Activated B cell treated with CpG ODN at 0.5 μM for 24 hours (primary cell): Measurements from ENCODE around the gene OR10A4. TPM values are rescaled to one million over a fixed set of nuclear protein-coding genes. Genes with fewer than 3 reads are reported as not detected.

Source experiments
- ATAC-seq: fragments of 200-7000 bp; cut with Tn5 transposase; one replicate; pipeline ENCODE4 v1.10.0; 2021; ENCODE audit warnings: low read depth, mild to moderate bottlenecking, moderate library complexity
- CTCF ChIA-PET: fragments of 350-600 bp; sonication (Branson Sonifier 250); formaldehyde crosslinking; loops from one replicate; lab custom pipeline; 2021; ENCODE audit warnings: antibody characterized with exemption; lab: Charles Lee
- POLR2A ChIA-PET: fragments of 350-600 bp; sonication (Branson Sonifier 250); formaldehyde crosslinking; loops from one replicate; lab custom pipeline; 2021; ENCODE audit warnings: antibody characterized with exemption; lab: Charles Lee
- DNase-seq: peaks from one replicate; pipeline ENCODE4 v3.0.0; 2022
- H3K27ac Mint-ChIP-seq: one replicate; pipeline ENCODE4 v1.8.0; 2020; ENCODE audit warnings: mixed read lengths
- H3K27me3 Mint-ChIP-seq: one replicate; pipeline ENCODE4 v1.8.0; 2021; ENCODE audit warnings: mixed read lengths
- H3K36me3 Mint-ChIP-seq: one replicate; pipeline ENCODE4 v1.8.0; 2021; ENCODE audit warnings: low read depth, mixed read lengths
- H3K4me1 Mint-ChIP-seq: one replicate; pipeline ENCODE4 v1.8.0; 2021; ENCODE audit warnings: mixed read lengths
- H3K4me3 Mint-ChIP-seq: one replicate; pipeline ENCODE4 v1.8.0; 2020; ENCODE audit warnings: mild to moderate bottlenecking, mixed read lengths
- H3K9me3 Mint-ChIP-seq: one replicate; pipeline ENCODE4 v1.8.0; 2020; ENCODE audit warnings: mixed read lengths
- intact Hi-C: fragments of 100-400 bp; cut with micrococcal nuclease; formaldehyde crosslinking; loops from one replicate; pipeline ENCODE4 v1.15.1; 2024
- total RNA-seq: library from RNA; stranded (reverse); gene quantifications from 2 replicates; pipeline ENCODE4 v1.2.3, GENCODE V29; 2022
- TF ChIP-seq, protein P1 (sequence below): fragments of 200-600 bp; IDR thresholded peaks from one replicate; pipeline ENCODE4 v1.8.0; 2022; ENCODE audit warnings: antibody characterized with exemption, mild to moderate bottlenecking

The OR10A4 gene
- total RNA-seq, 1 donor from 2014 or later = not detected

DNA sequence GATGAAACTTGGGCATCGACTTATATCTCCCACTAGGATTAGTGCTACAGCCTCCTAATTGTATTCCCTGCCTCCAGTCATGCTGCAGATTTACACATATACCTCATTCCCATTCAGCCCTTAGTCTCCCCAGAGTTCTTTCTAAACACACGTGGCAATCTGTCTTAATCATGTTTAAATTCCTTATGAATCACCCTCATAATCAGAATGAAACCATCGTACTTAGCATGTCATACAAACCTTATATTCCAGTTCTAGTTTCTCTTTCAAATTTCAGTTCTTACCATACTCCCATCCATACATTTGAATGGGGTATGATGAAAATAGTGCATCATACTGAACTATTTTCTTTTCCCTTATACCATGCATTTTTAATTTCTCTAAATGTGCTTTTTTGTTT is 19.6 kb upstream of the OR10A4 start:
- H3K4me1 Mint-ChIP-seq = no peaks in the 10 kb centered on the region
- intact Hi-C loops = no loop called here
- ChIA-PET POLR2A (no interaction called here), CTCF (no interaction called here)
- no peak for DNase-seq
- no peaks in the 10 kb centered on the region for H3K36me3 Mint-ChIP-seq
- H3K9me3 Mint-ChIP-seq = peaks cover 13% of the 10 kb centered on the region
- no peak overlapping the region for H3K27ac Mint-ChIP-seq
- TF ChIP-seq, protein P1, sequence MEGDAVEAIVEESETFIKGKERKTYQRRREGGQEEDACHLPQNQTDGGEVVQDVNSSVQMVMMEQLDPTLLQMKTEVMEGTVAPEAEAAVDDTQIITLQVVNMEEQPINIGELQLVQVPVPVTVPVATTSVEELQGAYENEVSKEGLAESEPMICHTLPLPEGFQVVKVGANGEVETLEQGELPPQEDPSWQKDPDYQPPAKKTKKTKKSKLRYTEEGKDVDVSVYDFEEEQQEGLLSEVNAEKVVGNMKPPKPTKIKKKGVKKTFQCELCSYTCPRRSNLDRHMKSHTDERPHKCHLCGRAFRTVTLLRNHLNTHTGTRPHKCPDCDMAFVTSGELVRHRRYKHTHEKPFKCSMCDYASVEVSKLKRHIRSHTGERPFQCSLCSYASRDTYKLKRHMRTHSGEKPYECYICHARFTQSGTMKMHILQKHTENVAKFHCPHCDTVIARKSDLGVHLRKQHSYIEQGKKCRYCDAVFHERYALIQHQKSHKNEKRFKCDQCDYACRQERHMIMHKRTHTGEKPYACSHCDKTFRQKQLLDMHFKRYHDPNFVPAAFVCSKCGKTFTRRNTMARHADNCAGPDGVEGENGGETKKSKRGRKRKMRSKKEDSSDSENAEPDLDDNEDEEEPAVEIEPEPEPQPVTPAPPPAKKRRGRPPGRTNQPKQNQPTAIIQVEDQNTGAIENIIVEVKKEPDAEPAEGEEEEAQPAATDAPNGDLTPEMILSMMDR = no peak
- H3K4me3 Mint-ChIP-seq = no peak overlapping the region
- ATAC-seq = no peak
- H3K27me3 Mint-ChIP-seq = peaks cover 2% of the 10 kb centered on the region

- no peaks in the 10 kb centered on the region for H3K27me3 Mint-ChIP-seq
- no peaks in the 10 kb centered on the region for H3K4me1 Mint-ChIP-seq
- no peak for ATAC-seq
- POLR2A ChIA-PET = interaction anchor here (0.7 kb wide), 1 partner anchor 452 kb away, joined by 7 read pairs; no protein-coding TSS in a partner anchor
- DNase-seq = no peak
- no peak within 1 kb of the TSS for H3K4me3 Mint-ChIP-seq
- H3K9me3 Mint-ChIP-seq = peaks cover 3% of the 10 kb centered on the region
- no peaks in the 10 kb centered on the region for H3K36me3 Mint-ChIP-seq
- TF ChIP-seq, protein P1 = no peak
- H3K27ac Mint-ChIP-seq = no peak within 1 kb of the TSS
- intact Hi-C loops = no loop called here
- CTCF ChIA-PET = no interaction called here
Measured at GRCh38 chr11:6862961-6863360, 13.5 kb upstream of the OR10A4 start, which contains the start of gene OR10A2. Gene OR10A2 (plus strand): TSS chr11:6863057. CDS start chr11:6869755, 6,698 bp downstream.

DNA sequence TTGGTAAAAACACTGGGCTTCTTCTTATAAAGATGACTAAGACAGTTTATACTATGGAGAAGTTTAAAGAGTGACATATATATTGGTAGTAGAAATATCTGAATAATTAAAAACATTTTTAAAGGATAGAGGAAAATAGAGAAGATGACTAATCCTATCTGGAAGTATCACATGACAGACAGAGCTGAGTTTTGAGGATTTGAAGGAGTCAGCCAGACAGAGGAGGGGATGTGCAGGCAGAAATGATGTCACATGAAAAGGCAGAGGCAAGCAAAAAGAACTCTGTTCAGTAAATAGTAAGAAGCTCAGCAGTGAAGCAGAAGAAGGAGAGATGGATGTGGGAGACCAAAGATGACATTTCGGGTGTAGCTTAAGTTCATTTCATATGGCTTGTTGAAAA is 12.0 kb upstream of the OR10A4 start:
- Mint-ChIP-seq H3K27ac (no peak overlapping the region), H3K36me3 (no peaks in the 10 kb centered on the region), H3K27me3 (no peaks in the 10 kb centered on the region), H3K4me1 (no peaks in the 10 kb centered on the region), H3K9me3 (peaks cover 3% of the 10 kb centered on the region), H3K4me3 (no peak overlapping the region)
- ChIA-PET POLR2A (no interaction called here), CTCF (interaction anchor here (0.6 kb wide), 1 partner anchor 50 kb away, joined by 4 read pairs; no protein-coding TSS in a partner anchor)
- intact Hi-C loops = no loop called here
- TF ChIP-seq, protein P1 = no peak
- DNase-seq = no peak
- ATAC-seq = no peak

DNA sequence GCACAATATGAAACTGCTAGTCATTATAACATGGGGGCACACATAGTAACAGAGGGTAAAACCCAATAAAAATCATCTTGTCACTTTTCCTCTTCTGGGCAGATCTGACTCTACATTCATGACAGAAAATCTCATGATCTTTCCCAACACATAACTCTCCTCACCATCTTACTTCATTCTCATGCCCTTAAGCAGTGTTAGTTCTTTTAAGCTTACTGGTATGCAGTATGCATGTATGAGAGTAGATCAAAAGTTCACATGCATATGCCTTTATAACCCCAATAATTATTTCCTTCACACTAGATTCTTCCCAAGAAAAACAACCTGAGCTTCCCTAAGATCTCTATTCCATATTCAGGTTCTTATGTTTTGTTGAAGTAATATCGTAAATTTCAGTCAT is 5.1 kb upstream of the OR10A4 start:
- DNase-seq = no peak
- TF ChIP-seq, protein P1 = no peak
- intact Hi-C loops = no loop called here
- Mint-ChIP-seq H3K27ac (no peak overlapping the region), H3K27me3 (peaks cover 2% of the 10 kb centered on the region), H3K4me3 (no peak overlapping the region), H3K36me3 (no peaks in the 10 kb centered on the region), H3K4me1 (no peaks in the 10 kb centered on the region), H3K9me3 (no peaks in the 10 kb centered on the region)
- ChIA-PET POLR2A (no interaction called here), CTCF (no interaction called here)
- ATAC-seq = no peak

- Mint-ChIP-seq H3K36me3 (no peaks in the 10 kb centered on the region), H3K27ac (no peak overlapping the region), H3K9me3 (no peaks in the 10 kb centered on the region), H3K27me3 (peaks cover 2% of the 10 kb centered on the region), H3K4me1 (no peaks in the 10 kb centered on the region), H3K4me3 (no peak overlapping the region)
- DNase-seq = no peak
- intact Hi-C loops = no loop called here
- ChIA-PET CTCF (no interaction called here), POLR2A (no interaction called here)
- no peak for ATAC-seq
- TF ChIP-seq, protein P1 = no peak
Measured at GRCh38 chr11:6875761-6876160, 664 bp upstream of the OR10A4 start.
